HCT116 (cell line): ENCODE data around the gene COMMD9. TPM values are rescaled to one million over a fixed set of nuclear protein-coding genes. Genes with fewer than 3 reads are reported as not detected.

Experiments used
- ATAC-seq: fragments of 200-7000 bp; cut with Tn5 transposase; 2 replicates; pipeline ENCODE4 v1.9.1; 2020; ENCODE audit warnings: mild to moderate bottlenecking, moderate library complexity
- BruUV-seq: library from RNA; stranded (reverse); fragments of 400-500 nt; replicated peaks from 2 replicates; lab custom pipeline; 2021; lab: Mats Ljungman, UMichigan
- CTCF ChIA-PET: fragments of 300-600 bp; sonication (Branson Sonifier 250); formaldehyde crosslinking; loops from one replicate; lab custom pipeline; 2021; ENCODE audit warnings: antibody characterized with exemption; lab: Charles Lee
- POLR2A ChIA-PET: fragments of 300-600, 350-600 bp; sonication (Branson Sonifier 250); formaldehyde crosslinking; loops from one replicate; lab custom pipeline; 2021; ENCODE audit warnings: antibody characterized with exemption; lab: Charles Lee
- RAD21 ChIA-PET, 2 experiments: fragments of 300-600 bp; sonication (Branson Sonifier 250); formaldehyde crosslinking; loops; one replicate each; lab custom pipeline; 2023; ENCODE audit warnings: low total read pairs in 2 of 2; ENCODE audit not compliant: uncharacterized antibody in 2 of 2, unreplicated experiment in 2 of 2, low non-redundant PET in 1 of 2; lab: Charles Lee
- DNase-seq: peaks from one replicate; pipeline ENCODE4 v3.0.0-alpha.2; 2010; ENCODE audit warnings: low read depth, low spot score
- H2AFZ ChIP-seq: fragments of 200-600 bp; shearing (Covaris generic), sonication (generic); 2 replicates; pipeline ENCODE4 v1.6.1; 2017; ENCODE audit warnings: low read depth, mixed run types, mixed read lengths, antibody characterized with exemption, low read length; ENCODE audit not compliant: poor library complexity, severe bottlenecking
- H3K27ac ChIP-seq: 2 replicates; pipeline ENCODE4 v1.5.1; 2012; ENCODE audit warnings: low read depth, low read length
- H3K27me3 ChIP-seq: fragments of 200-600 bp; sonication (generic); 2 replicates; pipeline ENCODE4 v1.6.1; 2016; ENCODE audit warnings: mixed run types, low read length, mixed read lengths; ENCODE audit not compliant: insufficient read depth
- H3K36me3 ChIP-seq, 2 experiments: fragments of 200-500 bp in 1 of 2; fragments of 200-600 bp in 1 of 2; sonication (Bioruptor generic) in 1 of 2; sonication (generic) in 1 of 2; 2 replicates each; pipeline versions ENCODE4 v1.5.1 to v1.6.1; 2014 to 2016; ENCODE audit warnings: low read length in 2 of 2, inconsistent platforms in 1 of 2, mixed read lengths in 1 of 2, mixed run types in 1 of 2; ENCODE audit not compliant: insufficient read depth in 2 of 2, control insufficient read depth in 1 of 2
- H3K4me1 ChIP-seq, 2 experiments: fragments of 200-600 bp in 1 of 2; sonication (generic) in 1 of 2; 2 replicates each; pipeline versions ENCODE4 v1.5.1 to v1.6.1; 2012 to 2017; ENCODE audit warnings: low read length in 2 of 2, inconsistent platforms in 1 of 2, mild to moderate bottlenecking in 1 of 2, mixed read lengths in 1 of 2, mixed run types in 1 of 2, moderate library complexity in 1 of 2; ENCODE audit not compliant: insufficient read depth in 2 of 2, control insufficient read depth in 1 of 2
- H3K4me2 ChIP-seq: fragments of 200-600 bp; sonication (generic); 2 replicates; pipeline ENCODE4 v1.6.1; 2017; ENCODE audit warnings: mixed run types, low read length, mixed read lengths
- H3K4me3 ChIP-seq, 2 experiments: fragments of 200-600 bp in 1 of 2; sonication (generic) in 1 of 2; replicated peaks in 1 of 2; 2 replicates each; pipeline ENCODE4 v1.5.1; 2011 to 2016; ENCODE audit warnings: low read length in 2 of 2, control low read depth in 1 of 2, low read depth in 1 of 2, mild to moderate bottlenecking in 1 of 2, mixed read lengths in 1 of 2, mixed run types in 1 of 2
- H3K79me2 ChIP-seq: fragments of 200-600 bp; sonication (generic); 2 replicates; pipeline ENCODE4 v1.6.1; 2017; ENCODE audit warnings: mild to moderate bottlenecking, mixed run types, low read length, moderate library complexity, mixed read lengths; ENCODE audit not compliant: insufficient read depth
- H3K9ac ChIP-seq: fragments of 200-600 bp; sonication (generic); 2 replicates; pipeline ENCODE4 v1.6.1; 2016; ENCODE audit warnings: low read length, mixed read lengths
- H3K9me2 ChIP-seq: fragments of 200-600 bp; sonication (generic), shearing (Covaris generic); 2 replicates; pipeline ENCODE4 v1.6.1; 2017; ENCODE audit warnings: mixed run types, mild to moderate bottlenecking, moderate library complexity; ENCODE audit not compliant: insufficient read depth
- H3K9me3 ChIP-seq, 2 experiments: fragments of 200-500 bp in 1 of 2; fragments of 200-600 bp in 1 of 2; sonication (Bioruptor generic) in 1 of 2; sonication (generic) in 1 of 2; 2 replicates each; pipeline ENCODE4 v1.6.1; 2014 to 2017; ENCODE audit warnings: low read length in 2 of 2, mixed read lengths in 2 of 2, inconsistent platforms in 1 of 2, low read depth in 1 of 2, mild to moderate bottlenecking in 1 of 2, mixed run types in 1 of 2, moderate library complexity in 1 of 2; ENCODE audit not compliant: control insufficient read depth in 1 of 2, insufficient read depth in 1 of 2
- H4K20me1 ChIP-seq: fragments of 200-600 bp; sonication (generic), shearing (Covaris generic); 2 replicates; pipeline ENCODE4 v1.6.1; 2017; ENCODE audit warnings: mixed run types, mild to moderate bottlenecking, moderate library complexity; ENCODE audit not compliant: insufficient read depth
- CBX3 ChIP-seq: IDR thresholded peaks from 2 replicates; pipeline ENCODE4 v1.6.1; 2012; ENCODE audit warnings: low read depth
- ELF1 ChIP-seq: IDR thresholded peaks from 2 replicates; pipeline ENCODE4 v1.6.1; 2012; ENCODE audit warnings: low read depth, borderline replicate concordance
- FOSL1 ChIP-seq: IDR thresholded peaks from 2 replicates; pipeline ENCODE4 v1.6.1; 2012; ENCODE audit warnings: low read depth
- POLR2A ChIP-seq: IDR thresholded peaks from 2 replicates; pipeline ENCODE4 v1.7.0; 2011; ENCODE audit warnings: borderline replicate concordance; ENCODE audit not compliant: insufficient read depth, insufficient read length; ENCODE audit errors: extremely low read depth
- POLR2AphosphoS5 ChIP-seq: IDR thresholded peaks from 2 replicates; pipeline ENCODE4 v1.6.1; 2011; ENCODE audit warnings: mild to moderate bottlenecking, low read depth, low read length, moderate library complexity
- SIN3A ChIP-seq: IDR thresholded peaks from 2 replicates; pipeline ENCODE4 v1.6.1; 2012; ENCODE audit warnings: low read depth
- SP1 ChIP-seq: IDR thresholded peaks from 2 replicates; pipeline ENCODE4 v1.6.1; 2012; ENCODE audit warnings: low read depth
- ZFX ChIP-seq: fragments of 450-650 bp; IDR thresholded peaks from 2 replicates; pipeline ENCODE4 v1.6.1; 2017
- ZNF274 ChIP-seq: fragments of 200-500 bp; sonication (Bioruptor generic); IDR thresholded peaks from 2 replicates; pipeline ENCODE4 v1.6.1; 2014; ENCODE audit warnings: mild to moderate bottlenecking, low read depth, low read length, inconsistent platforms
- intact Hi-C: fragments of 100-400 bp; cut with micrococcal nuclease; formaldehyde crosslinking; loops from 2 replicates; pipeline ENCODE4 v1.10.0; 2022
- total RNA-seq: library from RNA; stranded (reverse); gene quantifications from one replicate; pipeline ENCODE4 v1.2.1, GENCODE V29; 2021; ENCODE audit not compliant: unreplicated experiment
- TF ChIP-seq, protein P1 (sequence below): IDR thresholded peaks from 2 replicates; pipeline ENCODE4 v1.6.1; 2012

Gene COMMD9
- total RNA-seq, 1 experiment from 2014 or later: 33.3 TPM

DNA sequence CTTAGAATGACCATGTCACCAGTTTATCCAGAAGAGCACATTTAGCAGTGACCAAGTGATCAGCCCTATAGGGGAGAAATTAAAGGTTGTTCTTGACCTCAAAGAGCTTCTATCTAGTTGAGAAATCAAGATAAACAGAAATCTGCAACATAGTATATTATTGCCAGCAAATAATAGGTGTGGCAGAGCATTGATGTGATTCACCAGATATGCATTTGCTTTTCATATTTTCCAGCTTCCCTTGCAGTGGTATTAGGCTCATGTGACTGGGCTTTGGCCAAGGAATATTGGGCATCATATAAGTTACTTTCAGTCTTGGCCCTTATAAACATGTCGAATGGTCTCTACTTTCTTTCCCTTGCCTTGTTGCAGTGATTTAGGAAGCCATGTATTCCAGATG lies 34.5 kb downstream of the COMMD9 start:
- no peaks in the 10 kb centered on the region for H4K20me1 ChIP-seq
- H3K4me2 ChIP-seq: peak overlapping the region; percentile 55
- H3K9me3 ChIP-seq: no peaks in the 10 kb centered on the region
- no peaks in the 10 kb centered on the region for H3K36me3 ChIP-seq
- peak overlapping the region in 1 of 2 experiments; percentile 14; a peak in 1 of 4 replicates for H3K4me3 ChIP-seq
- no peak overlapping the region for H3K27ac ChIP-seq
- H3K9ac ChIP-seq: no peak overlapping the region
- H3K9me2 ChIP-seq: no peaks in the 10 kb centered on the region; the same call in 1 of the 2 replicates
- ChIA-PET CTCF (no interaction called here), POLR2A (no interaction called here), RAD21 (no interaction called here)
- TF ChIP-seq SP1 (0 out of 2 replicates have a peak, but pooled peaks have one; percentile 24), POLR2A (no peak), FOSL1 (peak; percentile 51)
- no peaks in the 10 kb centered on the region for H3K27me3 ChIP-seq
- no TSS peak for BruUV-seq
- ATAC-seq: no peak
- intact Hi-C loops: loop anchor here (5.0 kb wide), 2 partner anchors 102 to 212 kb away; no protein-coding TSS in a partner anchor
- peaks cover 3 to 20% of the 10 kb centered on the region in 2 experiments; a peak in 3 of 4 replicates for H3K4me1 ChIP-seq
- H2AFZ ChIP-seq: no peak overlapping the region
- DNase-seq: no peak
- no peaks in the 10 kb centered on the region for H3K79me2 ChIP-seq

DNA sequence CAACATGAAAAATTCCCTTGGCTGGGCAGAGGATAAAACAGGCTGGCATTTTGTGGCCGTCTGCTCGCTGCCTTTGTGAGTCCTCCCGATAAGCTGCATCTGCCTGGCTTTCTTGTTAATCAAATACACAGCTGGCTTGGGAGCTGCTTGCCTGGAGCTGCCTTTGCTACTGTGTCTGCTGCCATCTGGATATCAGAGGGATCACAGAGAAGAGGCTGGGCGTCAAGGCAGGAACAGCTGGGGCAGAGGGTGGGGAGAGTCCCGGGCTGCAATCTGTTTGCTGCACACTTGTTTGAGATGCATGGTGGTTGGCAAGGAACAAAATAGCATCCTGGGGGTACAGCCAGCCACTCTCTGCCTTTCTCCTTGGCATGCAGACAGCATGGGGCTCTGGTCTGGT lies 36.0 kb downstream of the COMMD9 start:
- TF ChIP-seq ZNF274 (no peak), ELF1 (no peak), CBX3 (no peak), POLR2AphosphoS5 (no peak), ZFX (no peak), SIN3A (no peak)
- TF ChIP-seq, protein P1, sequence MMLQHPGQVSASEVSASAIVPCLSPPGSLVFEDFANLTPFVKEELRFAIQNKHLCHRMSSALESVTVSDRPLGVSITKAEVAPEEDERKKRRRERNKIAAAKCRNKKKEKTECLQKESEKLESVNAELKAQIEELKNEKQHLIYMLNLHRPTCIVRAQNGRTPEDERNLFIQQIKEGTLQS: no peak
- ChIA-PET CTCF (interaction anchor here (1.0 kb wide), 1 partner anchor 431 kb away, joined by 3 read pairs; no protein-coding TSS in a partner anchor), POLR2A (no interaction called here), RAD21 (no interaction called here)
- no peak overlapping the region for H2AFZ ChIP-seq
- no peaks in the 10 kb centered on the region; the same call in 1 of the 2 replicates for H3K9me2 ChIP-seq
- ATAC-seq: no peak
- H3K36me3 ChIP-seq: no peaks in the 10 kb centered on the region
- H3K27me3 ChIP-seq: no peaks in the 10 kb centered on the region
- H3K4me2 ChIP-seq: no peak overlapping the region
- H4K20me1 ChIP-seq: no peaks in the 10 kb centered on the region
- intact Hi-C loops: no loop called here
- no peaks in the 10 kb centered on the region for H3K79me2 ChIP-seq
- no peak overlapping the region for H3K9ac ChIP-seq
- H3K27ac ChIP-seq: no peak overlapping the region
- no peaks in the 10 kb centered on the region for H3K9me3 ChIP-seq
- BruUV-seq: no TSS peak
- DNase-seq: no peak
- no peak overlapping the region for H3K4me3 ChIP-seq
- peaks cover 3 to 17% of the 10 kb centered on the region in 2 experiments; a peak in 3 of 4 replicates for H3K4me1 ChIP-seq
